ENCODE results near the gene CIBAR2. TPM values are rescaled to one million over a fixed set of nuclear protein-coding genes. Genes with fewer than 3 reads are reported as not detected.

CIBAR2 gene
- total RNA-seq, 4 donors from 2014 or later, result not detected

DNA sequence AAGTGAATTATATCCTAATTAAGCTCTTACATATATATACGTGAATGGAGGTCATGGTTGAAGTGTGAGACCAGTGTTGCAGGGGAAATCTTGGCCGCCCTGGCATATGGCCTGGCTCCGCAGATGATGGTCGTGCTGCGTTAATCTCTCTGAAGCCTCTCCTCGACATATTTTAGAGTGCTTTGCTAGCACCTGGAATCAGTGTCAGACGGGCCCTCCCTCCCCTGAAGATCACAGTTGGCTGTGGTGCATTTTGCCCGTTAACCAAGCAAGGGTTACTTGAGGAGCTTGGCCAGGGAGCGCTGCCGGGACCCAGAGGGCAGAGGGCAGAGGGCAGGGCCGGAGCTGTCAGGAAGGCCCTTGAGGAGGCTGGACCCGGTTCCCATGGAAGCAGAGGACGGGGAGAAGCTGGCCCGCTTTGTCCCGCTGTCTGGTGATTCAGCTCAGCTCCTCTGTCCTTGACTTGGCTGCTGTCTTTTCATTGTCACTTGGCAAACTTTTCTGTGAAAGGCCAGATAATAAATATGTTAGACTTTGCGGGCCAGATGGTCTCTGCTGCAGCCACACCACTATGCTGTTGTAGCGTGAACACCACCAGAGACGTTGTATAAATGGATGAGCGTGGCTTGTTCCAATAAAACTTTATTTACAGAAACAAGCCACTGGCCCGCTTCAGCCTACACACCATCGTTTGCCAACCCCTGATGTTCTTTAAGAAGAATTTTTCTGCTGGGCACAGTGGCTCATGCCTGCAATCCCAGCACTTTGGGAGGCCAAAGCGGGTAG, 32.3 kb downstream of the CIBAR2 start:
- Histone ChIP-seq H3K27ac (replicated peaks in 1 of 4) (no peak overlapping the region), H3K9me3 (no peaks in the 10 kb centered on the region), H3K4me3 (no peak overlapping the region), H3K27me3 (no peaks in the 10 kb centered on the region), H3K36me3 (peaks cover 24 to 71% (median 58%) of the 10 kb centered on the region in 4 donors), H3K4me1 (no peaks in the 10 kb centered on the region)
- no peak for DNase-seq (ENCODE audit: extremely low spot score)
- TF ChIP-seq POLR2A (IDR thresholded peaks at IDR 0.05; ENCODE audit: low read depth) (no peak), POLR2AphosphoS5 (IDR thresholded peaks at IDR 0.05) (no peak)
- TF ChIP-seq, protein P1, sequence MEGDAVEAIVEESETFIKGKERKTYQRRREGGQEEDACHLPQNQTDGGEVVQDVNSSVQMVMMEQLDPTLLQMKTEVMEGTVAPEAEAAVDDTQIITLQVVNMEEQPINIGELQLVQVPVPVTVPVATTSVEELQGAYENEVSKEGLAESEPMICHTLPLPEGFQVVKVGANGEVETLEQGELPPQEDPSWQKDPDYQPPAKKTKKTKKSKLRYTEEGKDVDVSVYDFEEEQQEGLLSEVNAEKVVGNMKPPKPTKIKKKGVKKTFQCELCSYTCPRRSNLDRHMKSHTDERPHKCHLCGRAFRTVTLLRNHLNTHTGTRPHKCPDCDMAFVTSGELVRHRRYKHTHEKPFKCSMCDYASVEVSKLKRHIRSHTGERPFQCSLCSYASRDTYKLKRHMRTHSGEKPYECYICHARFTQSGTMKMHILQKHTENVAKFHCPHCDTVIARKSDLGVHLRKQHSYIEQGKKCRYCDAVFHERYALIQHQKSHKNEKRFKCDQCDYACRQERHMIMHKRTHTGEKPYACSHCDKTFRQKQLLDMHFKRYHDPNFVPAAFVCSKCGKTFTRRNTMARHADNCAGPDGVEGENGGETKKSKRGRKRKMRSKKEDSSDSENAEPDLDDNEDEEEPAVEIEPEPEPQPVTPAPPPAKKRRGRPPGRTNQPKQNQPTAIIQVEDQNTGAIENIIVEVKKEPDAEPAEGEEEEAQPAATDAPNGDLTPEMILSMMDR (IDR thresholded peaks at IDR 0.05), result no peak
- WGBS, result 86% methylated on average over 22 of the region's 22 CpGs
- intact Hi-C loops (cut with DNase I), result no loop called here

DNA sequence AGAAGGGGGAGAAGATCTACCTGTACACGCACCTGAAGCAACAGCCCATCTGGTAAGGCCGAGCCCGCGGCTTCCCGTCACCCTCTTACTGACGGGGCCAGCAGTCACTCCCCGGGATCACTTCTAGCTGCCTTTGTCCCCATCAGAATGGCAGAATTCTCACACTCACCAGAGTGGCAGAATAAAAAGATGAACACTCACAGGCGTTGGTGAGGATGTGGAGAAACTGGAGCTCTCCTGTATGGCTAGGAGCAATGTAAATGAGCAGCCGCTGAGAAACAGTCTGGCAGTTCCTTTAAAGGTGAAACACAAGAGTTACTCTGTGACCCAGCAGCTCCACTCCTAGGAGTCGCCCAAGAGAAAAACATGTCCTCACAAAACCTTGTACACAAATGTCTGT, 33.3 kb downstream of the CIBAR2 start:
- Histone ChIP-seq H3K4me1 (no peaks in the 10 kb centered on the region), H3K4me3 (no peak overlapping the region), H3K27me3 (no peaks in the 10 kb centered on the region), H3K36me3 (peaks cover 24 to 71% (median 58%) of the 10 kb centered on the region in 4 donors), H3K27ac (replicated peaks in 1 of 4) (no peak overlapping the region), H3K9me3 (no peaks in the 10 kb centered on the region)
- TF ChIP-seq POLR2AphosphoS5 (IDR thresholded peaks at IDR 0.05) (no peak), POLR2A (IDR thresholded peaks at IDR 0.05; ENCODE audit: low read depth) (no peak), EP300 (IDR thresholded peaks at IDR 0.05) (no peak)
- TF ChIP-seq, protein P1 (IDR thresholded peaks at IDR 0.05), result no peak
- no peak for DNase-seq (ENCODE audit: extremely low spot score)
- 95% methylated on average over 8 of the region's 10 CpGs for WGBS
- intact Hi-C loops (cut with DNase I), result no loop called here

DNA sequence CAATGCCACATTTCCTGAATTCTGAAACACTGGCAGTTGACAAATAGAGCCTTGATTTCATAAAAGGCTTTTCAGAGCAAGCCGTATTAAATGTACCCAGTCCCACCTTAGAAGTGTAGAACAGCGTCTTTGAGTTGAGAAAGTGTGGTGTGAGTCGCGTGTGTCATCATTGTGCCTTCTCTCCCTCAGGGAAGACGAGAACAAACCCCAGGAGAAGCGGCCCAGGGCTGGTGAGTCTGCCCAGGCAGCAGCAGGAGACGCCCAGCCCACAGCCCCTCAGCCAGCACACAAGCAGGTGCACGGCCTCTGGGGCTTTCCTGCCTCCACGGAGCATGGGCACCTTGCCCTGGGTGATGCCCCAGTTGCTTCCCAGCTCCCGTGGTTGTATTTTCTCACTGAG, 34.0 kb downstream of the CIBAR2 start:
- intact Hi-C loops (cut with DNase I), result no loop called here

DNA sequence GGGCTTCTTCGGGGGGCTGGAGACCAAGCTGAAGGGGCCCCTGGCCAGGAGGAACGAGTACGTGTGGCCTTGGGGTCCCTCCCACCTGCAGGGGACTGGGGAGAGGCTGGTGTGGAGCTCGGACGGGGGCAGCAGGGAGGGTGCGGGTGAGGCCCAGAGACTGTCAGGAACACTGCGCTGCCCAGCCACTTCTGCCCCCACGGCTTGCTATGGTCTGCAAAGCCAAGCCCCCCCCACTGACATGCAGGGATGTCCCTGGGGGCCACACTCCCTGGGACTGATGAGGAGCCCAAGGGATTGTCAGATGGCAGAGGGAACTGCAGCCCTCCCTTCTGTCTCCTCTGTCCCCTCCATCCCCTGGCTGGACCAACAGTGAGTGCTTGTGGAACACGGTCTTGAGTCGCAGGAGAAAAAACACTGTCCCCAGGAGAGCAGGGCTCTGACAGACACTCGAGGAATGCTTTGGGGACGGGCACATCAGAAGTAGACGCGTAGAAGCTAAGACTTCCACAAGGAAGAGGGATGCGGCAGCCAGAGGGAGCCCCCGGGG, 34.6 kb downstream of the CIBAR2 start:
- H3K9me3 ChIP-seq, result no peaks in the 10 kb centered on the region
- DNase-seq (ENCODE audit: extremely low spot score), result no peak
- no peak overlapping the region for H3K27ac ChIP-seq (replicated peaks in 1 of 4)
- peaks cover 0 to 7% (median 2%) of the 10 kb centered on the region in 4 donors for H3K4me1 ChIP-seq
- intact Hi-C loops (cut with DNase I), result no loop called here
- 92% methylated on average over 16 of the region's 16 CpGs for WGBS
- no peaks in the 10 kb centered on the region for H3K27me3 ChIP-seq
- H3K36me3 ChIP-seq, result peaks cover 24 to 81% (median 66%) of the 10 kb centered on the region in 4 donors
- TF ChIP-seq, protein P1 (IDR thresholded peaks at IDR 0.05), result no peak
- TF ChIP-seq POLR2AphosphoS5 (IDR thresholded peaks at IDR 0.05), result no peak
- TF ChIP-seq EP300 (IDR thresholded peaks at IDR 0.05), result no peak
- no peak for TF ChIP-seq POLR2A (IDR thresholded peaks at IDR 0.05; ENCODE audit: low read depth)
- no peak overlapping the region for H3K4me3 ChIP-seq

More for the DNA sequence above, 34.0 kb downstream of the CIBAR2 start:
- 77% methylated on average over 10 of the region's 10 CpGs for WGBS
- Histone ChIP-seq H3K27me3 (no peaks in the 10 kb centered on the region), H3K27ac (replicated peaks in 1 of 4) (no peak overlapping the region), H3K4me3 (no peak overlapping the region), H3K36me3 (peaks cover 24 to 78% (median 62%) of the 10 kb centered on the region in 4 donors), H3K9me3 (no peaks in the 10 kb centered on the region), H3K4me1 (peaks cover 0 to 4% (median 1%) of the 10 kb centered on the region in 4 donors)
- no peak for DNase-seq (ENCODE audit: extremely low spot score)
- TF ChIP-seq, protein P1 (IDR thresholded peaks at IDR 0.05), result no peak
- no peak for TF ChIP-seq POLR2A (IDR thresholded peaks at IDR 0.05; ENCODE audit: low read depth)
- no peak for TF ChIP-seq POLR2AphosphoS5 (IDR thresholded peaks at IDR 0.05)
- no peak for TF ChIP-seq EP300 (IDR thresholded peaks at IDR 0.05)

All from esophagus muscularis mucosa (tissue), 4 donors.